ENCODE measurements around the gene POLD1. TPM values are rescaled to one million over a fixed set of nuclear protein-coding genes. Genes with fewer than 3 reads are reported as not detected.
A peak's percentile ranks its signal among the peaks of the same experiment; 100 is the strongest.

Gene POLD1
- total RNA-seq, 4 donors from 2014 or later, result 7.2 to 13.7 (median 10.3) TPM

DNA sequence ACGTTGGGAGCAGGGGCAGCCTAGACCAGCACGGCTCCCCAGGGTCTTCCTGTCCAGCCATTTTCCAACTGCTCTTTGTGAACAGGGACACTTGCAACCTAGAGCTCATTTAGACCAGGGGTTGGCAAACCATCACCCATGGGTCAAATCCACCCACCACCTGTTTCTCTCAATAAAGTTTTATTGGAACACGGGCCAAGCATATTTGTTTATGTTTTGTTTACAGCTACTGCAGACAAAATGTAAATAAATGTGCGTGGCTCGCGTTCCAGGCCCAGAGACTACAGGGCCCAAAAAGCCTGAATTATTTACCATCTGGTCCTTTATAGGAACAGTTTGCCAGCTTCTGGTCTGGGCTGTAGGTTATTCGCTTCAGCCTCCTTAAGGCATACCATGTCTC, 78.8 kb downstream of the POLD1 start:
- no peaks in the 10 kb centered on the region for H3K9me3 ChIP-seq
- no peak for ATAC-seq
- H3K4me1 ChIP-seq, result no peaks in the 10 kb centered on the region
- H3K27ac ChIP-seq, result no peak overlapping the region
- H3K4me3 ChIP-seq, result no peak overlapping the region
- H3K27me3 ChIP-seq, result peaks cover 92% of the 10 kb centered on the region
- H3K36me3 ChIP-seq, result no peaks in the 10 kb centered on the region
- 62 to 77% methylated on average over 6 of the region's 7 CpGs for WGBS, 2 donors (ENCODE audit: low coverage in 1 of 2)
- TF ChIP-seq EP300 (IDR thresholded peaks at IDR 0.05) (no peak), POLR2A (IDR thresholded peaks at IDR 0.05) (no peak), POLR2AphosphoS5 (IDR thresholded peaks at IDR 0.05) (no peak)
- TF ChIP-seq, protein P1, sequence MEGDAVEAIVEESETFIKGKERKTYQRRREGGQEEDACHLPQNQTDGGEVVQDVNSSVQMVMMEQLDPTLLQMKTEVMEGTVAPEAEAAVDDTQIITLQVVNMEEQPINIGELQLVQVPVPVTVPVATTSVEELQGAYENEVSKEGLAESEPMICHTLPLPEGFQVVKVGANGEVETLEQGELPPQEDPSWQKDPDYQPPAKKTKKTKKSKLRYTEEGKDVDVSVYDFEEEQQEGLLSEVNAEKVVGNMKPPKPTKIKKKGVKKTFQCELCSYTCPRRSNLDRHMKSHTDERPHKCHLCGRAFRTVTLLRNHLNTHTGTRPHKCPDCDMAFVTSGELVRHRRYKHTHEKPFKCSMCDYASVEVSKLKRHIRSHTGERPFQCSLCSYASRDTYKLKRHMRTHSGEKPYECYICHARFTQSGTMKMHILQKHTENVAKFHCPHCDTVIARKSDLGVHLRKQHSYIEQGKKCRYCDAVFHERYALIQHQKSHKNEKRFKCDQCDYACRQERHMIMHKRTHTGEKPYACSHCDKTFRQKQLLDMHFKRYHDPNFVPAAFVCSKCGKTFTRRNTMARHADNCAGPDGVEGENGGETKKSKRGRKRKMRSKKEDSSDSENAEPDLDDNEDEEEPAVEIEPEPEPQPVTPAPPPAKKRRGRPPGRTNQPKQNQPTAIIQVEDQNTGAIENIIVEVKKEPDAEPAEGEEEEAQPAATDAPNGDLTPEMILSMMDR (IDR thresholded peaks at IDR 0.05), result no peak

DNA sequence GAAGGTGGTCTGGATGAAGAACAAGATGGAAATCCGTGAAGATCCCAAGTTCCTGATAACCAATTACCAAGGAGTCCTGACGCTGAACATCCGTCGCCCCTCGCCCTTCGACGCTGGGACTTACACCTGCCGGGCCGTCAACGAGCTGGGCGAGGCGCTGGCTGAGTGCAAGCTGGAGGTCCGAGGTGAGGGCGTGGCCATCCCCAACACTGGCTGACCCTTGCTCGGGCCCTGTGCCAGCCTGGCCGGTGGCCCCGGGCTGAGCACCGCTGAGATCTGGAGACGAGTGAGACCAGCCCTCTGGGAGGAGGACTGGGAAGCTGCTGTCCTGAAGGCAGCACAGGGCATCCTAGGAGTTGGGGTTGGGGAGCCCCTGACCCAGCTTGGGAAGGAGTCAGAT, 80.2 kb downstream of the POLD1 start:
- H3K4me1 ChIP-seq, result no peaks in the 10 kb centered on the region
- ATAC-seq, result no peak
- H3K27ac ChIP-seq, result no peak overlapping the region
- no peaks in the 10 kb centered on the region for H3K9me3 ChIP-seq
- H3K36me3 ChIP-seq, result no peaks in the 10 kb centered on the region
- peaks cover 90% of the 10 kb centered on the region for H3K27me3 ChIP-seq
- no peak for TF ChIP-seq EP300 (IDR thresholded peaks at IDR 0.05)
- TF ChIP-seq POLR2A (IDR thresholded peaks at IDR 0.05), result no peak
- TF ChIP-seq, protein P1 (IDR thresholded peaks at IDR 0.05), result no peak
- no peak for TF ChIP-seq POLR2AphosphoS5 (IDR thresholded peaks at IDR 0.05)
- no peak overlapping the region for H3K4me3 ChIP-seq
- 80 to 100% methylated on average over 3 to 4 of the region's 19 CpGs for WGBS, 2 donors (ENCODE audit: low coverage in 1 of 2)

DNA sequence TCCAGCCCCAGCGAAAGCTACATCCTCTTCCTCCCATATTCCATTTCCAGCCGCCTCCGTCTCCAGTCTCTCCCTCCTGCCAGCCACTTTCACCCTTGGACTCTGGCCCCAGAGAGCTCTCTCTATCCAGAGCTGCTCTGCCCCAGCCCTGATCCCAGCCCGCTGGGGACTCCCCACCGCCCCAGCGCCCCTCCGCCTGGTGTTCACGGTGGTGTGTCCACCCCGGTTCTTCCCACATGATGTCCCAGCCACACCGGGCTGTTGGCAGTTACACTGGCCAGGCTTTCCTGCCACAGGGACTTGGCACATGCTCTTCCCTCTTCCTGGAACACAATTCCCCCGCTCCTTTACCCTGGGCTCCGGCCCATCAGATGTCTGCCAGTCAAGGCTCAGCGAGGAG, 80.9 kb downstream of the POLD1 start:
- WGBS, 2 donors (ENCODE audit: low coverage in 1 of 2), result 77 to 91% methylated on average over 6 of the region's 13 CpGs
- Histone ChIP-seq H3K36me3 (no peaks in the 10 kb centered on the region), H3K4me3 (no peak overlapping the region), H3K27me3 (peaks cover 87% of the 10 kb centered on the region), H3K4me1 (no peaks in the 10 kb centered on the region), H3K9me3 (no peaks in the 10 kb centered on the region), H3K27ac (no peak overlapping the region)
- TF ChIP-seq, protein P1 (IDR thresholded peaks at IDR 0.05), result no peak
- TF ChIP-seq POLR2A (IDR thresholded peaks at IDR 0.05), result no peak
- no peak for ATAC-seq

DNA sequence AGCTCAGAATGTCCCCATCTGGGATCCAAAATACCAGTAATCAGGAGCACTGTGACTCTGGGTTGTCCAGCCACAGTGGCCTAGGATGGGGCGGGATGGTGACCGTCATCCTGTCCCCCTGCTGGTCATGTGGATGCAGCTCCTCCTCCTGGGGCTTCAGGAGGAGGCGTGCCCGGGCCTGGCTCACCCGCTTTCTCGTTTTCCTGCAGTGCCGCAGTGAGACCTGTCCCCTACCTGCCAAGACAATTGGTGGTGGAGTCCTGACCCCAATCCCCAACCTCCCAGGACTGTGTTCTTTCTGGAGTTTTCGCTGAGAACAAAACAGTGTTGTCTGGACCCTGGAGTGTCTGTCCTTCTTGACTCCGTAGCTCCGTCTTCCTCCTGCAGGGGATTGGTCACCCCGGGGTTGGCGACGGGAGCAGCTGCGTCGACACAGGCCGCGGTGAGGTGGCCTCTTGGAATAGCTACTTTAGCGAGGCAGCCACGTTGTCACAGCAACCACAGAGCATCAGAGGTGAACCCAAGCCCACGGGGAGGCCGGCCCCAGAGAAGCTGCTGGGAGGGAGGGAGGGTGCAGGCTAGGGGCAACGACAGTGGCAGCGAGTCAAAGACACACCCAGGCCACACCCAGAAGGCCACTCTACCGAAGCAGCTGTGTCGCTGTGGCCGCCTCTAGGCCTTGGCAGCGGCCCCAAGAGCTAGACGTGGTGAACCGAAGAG, 82.0 kb downstream of the POLD1 start:
- Histone ChIP-seq H3K9me3 (no peaks in the 10 kb centered on the region), H3K27ac (no peak overlapping the region), H3K4me1 (no peaks in the 10 kb centered on the region), H3K36me3 (no peaks in the 10 kb centered on the region), H3K27me3 (peaks cover 76% of the 10 kb centered on the region), H3K4me3 (no peak overlapping the region)
- no peak for ATAC-seq
- 0 to 15% methylated on average over 1 to 8 of the region's 29 CpGs for WGBS, 2 donors (ENCODE audit: low coverage in 1 of 2)
- TF ChIP-seq POLR2AphosphoS5 (IDR thresholded peaks at IDR 0.05) (no peak), EP300 (IDR thresholded peaks at IDR 0.05) (no peak)
- TF ChIP-seq, protein P1 (IDR thresholded peaks at IDR 0.05), result peak in 1 of 4 experiments; percentile 4

DNA sequence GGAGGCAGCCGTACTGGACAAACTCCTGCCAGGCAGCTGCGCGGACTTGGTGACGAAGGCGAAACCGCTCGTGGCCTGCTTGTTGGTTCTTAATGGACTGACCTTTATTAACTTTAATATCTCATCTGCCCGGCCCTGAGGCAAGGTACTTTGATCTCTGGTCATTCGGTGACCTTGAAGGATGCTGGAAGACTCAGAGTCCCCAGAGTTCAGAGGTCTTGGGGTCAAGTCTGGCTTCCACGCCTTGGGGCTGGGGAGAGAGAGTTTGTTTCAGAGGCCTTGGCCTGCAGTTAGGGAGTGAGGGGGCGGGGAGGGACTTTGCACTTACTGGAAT, 82.5 kb downstream of the POLD1 start:
- ATAC-seq, result no peak
- H3K27me3 ChIP-seq, result peaks cover 70% of the 10 kb centered on the region
- TF ChIP-seq, protein P1 (IDR thresholded peaks at IDR 0.05), result no peak
- TF ChIP-seq POLR2AphosphoS5 (IDR thresholded peaks at IDR 0.05) (no peak), POLR2A (IDR thresholded peaks at IDR 0.05) (no peak), EP300 (IDR thresholded peaks at IDR 0.05) (no peak)
- no peaks in the 10 kb centered on the region for H3K36me3 ChIP-seq
- 55% methylated on average over 7 of the region's 11 CpGs; no CpG with 5 or more reads in 1 of the 2 donors for WGBS, 2 donors (ENCODE audit: low coverage in 1 of 2)
- no peaks in the 10 kb centered on the region for H3K9me3 ChIP-seq
- H3K4me1 ChIP-seq, result no peaks in the 10 kb centered on the region
- no peak overlapping the region for H3K27ac ChIP-seq
- H3K4me3 ChIP-seq, result no peak overlapping the region

Data from gastroesophageal sphincter (tissue), 4 donors.